Measurements from ENCODE around the gene FHIT.

FHIT gene

GRCh38 chr3:60188803-60189202 is 1062.4 kb downstream of the FHIT start:
- TF ChIP-seq, protein P1, sequence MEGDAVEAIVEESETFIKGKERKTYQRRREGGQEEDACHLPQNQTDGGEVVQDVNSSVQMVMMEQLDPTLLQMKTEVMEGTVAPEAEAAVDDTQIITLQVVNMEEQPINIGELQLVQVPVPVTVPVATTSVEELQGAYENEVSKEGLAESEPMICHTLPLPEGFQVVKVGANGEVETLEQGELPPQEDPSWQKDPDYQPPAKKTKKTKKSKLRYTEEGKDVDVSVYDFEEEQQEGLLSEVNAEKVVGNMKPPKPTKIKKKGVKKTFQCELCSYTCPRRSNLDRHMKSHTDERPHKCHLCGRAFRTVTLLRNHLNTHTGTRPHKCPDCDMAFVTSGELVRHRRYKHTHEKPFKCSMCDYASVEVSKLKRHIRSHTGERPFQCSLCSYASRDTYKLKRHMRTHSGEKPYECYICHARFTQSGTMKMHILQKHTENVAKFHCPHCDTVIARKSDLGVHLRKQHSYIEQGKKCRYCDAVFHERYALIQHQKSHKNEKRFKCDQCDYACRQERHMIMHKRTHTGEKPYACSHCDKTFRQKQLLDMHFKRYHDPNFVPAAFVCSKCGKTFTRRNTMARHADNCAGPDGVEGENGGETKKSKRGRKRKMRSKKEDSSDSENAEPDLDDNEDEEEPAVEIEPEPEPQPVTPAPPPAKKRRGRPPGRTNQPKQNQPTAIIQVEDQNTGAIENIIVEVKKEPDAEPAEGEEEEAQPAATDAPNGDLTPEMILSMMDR (IDR thresholded peaks at IDR 0.05; ENCODE audit: borderline replicate concordance, control extremely low read depth, extremely low read depth, insufficient read depth, missing control alignments): no peak
- DNase-seq (ENCODE audit: low spot score): no peak
- in situ Hi-C loops (cut with MboI; ENCODE audit: low sequenced_read_pairs, unreplicated experiment): no loop called here

DNA sequence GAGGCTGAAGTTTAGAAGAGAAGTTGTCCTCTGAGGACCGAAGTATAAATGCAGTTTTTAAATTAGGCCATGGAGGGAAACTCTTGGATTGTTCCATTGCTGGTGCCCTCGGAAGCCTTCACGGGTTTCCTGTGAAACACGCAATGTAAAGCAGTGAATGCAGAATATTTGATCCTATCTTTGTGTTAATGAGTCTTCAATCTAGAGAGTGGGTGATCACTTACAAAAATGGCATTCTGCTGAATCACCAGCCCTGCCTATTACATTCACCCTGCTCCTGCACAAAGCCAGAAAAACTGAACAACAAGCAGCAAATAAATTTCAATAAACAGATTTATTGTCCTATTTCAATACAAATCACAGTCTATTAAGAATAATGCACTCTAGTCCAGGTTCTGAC is 1063.9 kb downstream of the FHIT start:
- DNase-seq (ENCODE audit: low spot score): no peak
- TF ChIP-seq, protein P1 (IDR thresholded peaks at IDR 0.05; ENCODE audit: borderline replicate concordance, control extremely low read depth, extremely low read depth, insufficient read depth, missing control alignments): no peak
- in situ Hi-C loops (cut with MboI; ENCODE audit: low sequenced_read_pairs, unreplicated experiment): no loop called here

DNA sequence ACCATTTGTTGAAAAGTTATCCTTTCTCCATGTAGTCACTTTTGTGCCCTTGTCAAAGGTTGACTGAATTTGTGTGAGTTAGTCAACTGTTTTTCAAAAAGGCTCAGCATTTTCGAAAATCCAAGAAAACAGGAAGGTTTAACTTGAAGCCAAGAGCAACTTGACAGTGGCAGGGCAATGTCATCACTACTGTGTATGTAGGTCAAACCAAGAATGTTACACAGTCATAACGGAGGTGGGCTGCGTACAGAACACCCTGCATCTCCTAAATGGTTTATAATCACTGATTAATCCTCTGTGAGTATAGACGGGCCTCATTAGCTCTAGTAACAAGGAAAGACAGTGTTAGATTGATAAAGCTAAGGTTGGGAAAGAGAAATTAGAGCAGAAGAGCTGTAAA is 1064.9 kb downstream of the FHIT start:
- TF ChIP-seq, protein P1 (IDR thresholded peaks at IDR 0.05; ENCODE audit: borderline replicate concordance, control extremely low read depth, extremely low read depth, insufficient read depth, missing control alignments): no peak
- in situ Hi-C loops (cut with MboI; ENCODE audit: low sequenced_read_pairs, unreplicated experiment): no loop called here
- DNase-seq (ENCODE audit: low spot score): no peak

GRCh38 chr3:60185161-60185560 is 1066.1 kb downstream of the FHIT start:
- DNase-seq (ENCODE audit: low spot score): no peak
- TF ChIP-seq, protein P1 (IDR thresholded peaks at IDR 0.05; ENCODE audit: borderline replicate concordance, control extremely low read depth, extremely low read depth, insufficient read depth, missing control alignments): no peak
- in situ Hi-C loops (cut with MboI; ENCODE audit: low sequenced_read_pairs, unreplicated experiment): no loop called here

DNA sequence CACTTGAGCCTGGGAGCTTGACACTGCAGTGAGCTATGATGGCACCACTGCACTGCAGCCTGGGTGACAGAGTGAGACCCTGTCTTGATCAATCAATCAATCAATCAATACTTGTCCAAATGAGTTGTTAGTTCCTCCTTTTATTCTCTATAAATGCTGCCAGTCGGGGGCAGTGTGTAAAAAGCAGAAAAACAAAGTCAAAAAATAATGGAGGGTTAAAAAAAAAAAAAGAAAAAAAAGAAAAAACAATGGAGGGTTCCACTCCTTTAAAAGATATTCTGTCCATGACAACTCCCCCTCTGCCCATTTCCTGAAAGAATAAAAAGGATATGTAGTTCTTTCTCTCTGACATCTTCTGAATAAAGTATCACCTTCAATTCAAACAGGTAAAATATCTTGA is 1068.6 kb downstream of the FHIT start:
- TF ChIP-seq, protein P1 (IDR thresholded peaks at IDR 0.05; ENCODE audit: borderline replicate concordance, control extremely low read depth, extremely low read depth, insufficient read depth, missing control alignments): no peak
- no peak for DNase-seq (ENCODE audit: low spot score)
- in situ Hi-C loops (cut with MboI; ENCODE audit: low sequenced_read_pairs, unreplicated experiment): no loop called here

GRCh38 chr3:60178931-60179653 is 1072.2 kb downstream of the FHIT start:
- no peak for DNase-seq (ENCODE audit: low spot score)
- in situ Hi-C loops (cut with MboI; ENCODE audit: low sequenced_read_pairs, unreplicated experiment): no loop called here
- TF ChIP-seq, protein P1 (IDR thresholded peaks at IDR 0.05; ENCODE audit: borderline replicate concordance, control extremely low read depth, extremely low read depth, insufficient read depth, missing control alignments): no peak
